Measurements from ENCODE around the gene DCDC2C. TPM values are rescaled to one million over a fixed set of nuclear protein-coding genes. Genes with fewer than 3 reads are reported as not detected.

DCDC2C gene
- total and polyA plus RNA-seq, 9 of the 15 experiments (the other 6 are each of a cell fraction or from before 2014, with no cell fraction given) = not detected

DNA sequence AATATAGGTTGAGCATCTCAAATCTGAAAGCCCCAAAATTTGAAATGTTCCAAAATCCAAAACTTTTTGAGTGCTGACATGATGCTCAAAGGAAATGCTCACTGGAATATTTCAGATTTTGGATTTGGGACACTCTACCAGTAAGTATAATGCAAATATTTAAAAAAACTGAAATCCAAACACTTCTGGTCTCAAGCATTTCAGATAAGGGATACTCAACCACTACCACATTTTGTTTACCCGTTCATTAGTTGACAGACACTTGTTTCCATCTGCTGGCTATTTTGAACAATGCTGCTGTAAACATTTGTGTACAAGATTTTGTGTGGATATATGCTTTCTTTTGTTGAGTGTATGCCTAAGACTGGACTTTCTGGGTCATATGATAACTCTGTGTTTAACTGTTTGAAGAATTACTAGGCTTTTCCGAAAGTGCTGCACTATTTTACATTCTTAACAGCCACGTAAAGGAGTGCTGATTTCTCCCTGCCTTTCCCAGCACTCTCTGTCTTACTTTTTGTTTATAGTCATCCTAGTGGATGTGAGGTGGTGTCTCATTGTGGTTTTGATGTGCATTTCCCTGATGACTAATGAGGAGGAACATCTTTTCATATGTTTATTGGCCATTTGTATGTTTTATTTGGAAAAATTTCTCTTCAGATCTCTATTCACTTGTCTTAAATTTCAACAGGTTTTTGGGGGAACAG lies 19.5 kb upstream of the DCDC2C start:
- Histone ChIP-seq H2AFZ (ENCODE audit: low read depth, low read length) (no peak overlapping the region), H3K27me3 (ENCODE audit: control insufficient read depth in 2 of 2, insufficient read depth in 2 of 2, low read length in 2 of 2) (peaks cover 6 to 22% of the 10 kb centered on the region in 2 experiments; a peak in 4 of 5 replicates), H3K27ac (ENCODE audit: extremely low read depth, low read depth, low read length) (no peak overlapping the region), H3K9me1 (ENCODE audit: control insufficient read depth, insufficient read depth, low read length) (no peaks in the 10 kb centered on the region), H3K36me3 (ENCODE audit: control insufficient read depth, insufficient read depth, low read length) (no peaks in the 10 kb centered on the region), H3K9ac (ENCODE audit: insufficient read depth in 1 of 2, low read depth in 2 of 2, low read length in 2 of 2) (no peak overlapping the region), H3K9me3 (replicated peaks; ENCODE audit: control insufficient read depth, insufficient read depth, low read depth, low read length) (no peaks in the 10 kb centered on the region), H3K79me2 (ENCODE audit: control insufficient read depth, insufficient read depth, low read length) (no peaks in the 10 kb centered on the region), H3K4me3 (no peak overlapping the region), H4K20me1 (replicated peaks; ENCODE audit: control insufficient read depth, insufficient read depth, low read length) (no peaks in the 10 kb centered on the region), H3K4me1 (replicated peaks in 1 of 2; ENCODE audit: control insufficient read depth in 2 of 2, insufficient read depth in 2 of 2, low read length in 2 of 2) (no peaks in the 10 kb centered on the region), H3K4me2 (ENCODE audit: insufficient read depth, low read length) (no peak overlapping the region)
- ChIA-PET CTCF (ENCODE audit: low intra/inter-chr PET ratio) (no interaction called here), POLR2A (no interaction called here)
- DNase-seq (ENCODE audit: extremely low read depth in 1 of 4, low spot score in 3 of 4) (no peak), ATAC-seq (no peak), FAIRE-seq (no peak)
- TF ChIP-seq ETV1 (tag; conservative IDR thresholded peaks at IDR 0.05; ENCODE audit: low read depth) (no peak), NRF1 (conservative IDR thresholded peaks at IDR 0.05 in 1 of 2, IDR thresholded peaks at IDR 0.05 in 1 of 2) (no peak), HNRNPL (IDR thresholded peaks at IDR 0.05; ENCODE audit: low read depth, low read length) (no peak), ZNF431 (CRISPR knock-in tag; IDR thresholded peaks at IDR 0.05) (no peak), DNMT1 (IDR thresholded peaks at IDR 0.05) (no peak), ZNF407 (IDR thresholded peaks at IDR 0.05; ENCODE audit: low read depth) (no peak)
- TF ChIP-seq, protein P1, sequence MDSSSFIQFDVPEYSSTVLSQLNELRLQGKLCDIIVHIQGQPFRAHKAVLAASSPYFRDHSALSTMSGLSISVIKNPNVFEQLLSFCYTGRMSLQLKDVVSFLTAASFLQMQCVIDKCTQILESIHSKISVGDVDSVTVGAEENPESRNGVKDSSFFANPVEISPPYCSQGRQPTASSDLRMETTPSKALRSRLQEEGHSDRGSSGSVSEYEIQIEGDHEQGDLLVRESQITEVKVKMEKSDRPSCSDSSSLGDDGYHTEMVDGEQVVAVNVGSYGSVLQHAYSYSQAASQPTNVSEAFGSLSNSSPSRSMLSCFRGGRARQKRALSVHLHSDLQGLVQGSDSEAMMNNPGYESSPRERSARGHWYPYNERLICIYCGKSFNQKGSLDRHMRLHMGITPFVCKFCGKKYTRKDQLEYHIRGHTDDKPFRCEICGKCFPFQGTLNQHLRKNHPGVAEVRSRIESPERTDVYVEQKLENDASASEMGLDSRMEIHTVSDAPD (CRISPR knock-in tag; IDR thresholded peaks at IDR 0.05) = no peak
- TF ChIP-seq, protein P2, sequence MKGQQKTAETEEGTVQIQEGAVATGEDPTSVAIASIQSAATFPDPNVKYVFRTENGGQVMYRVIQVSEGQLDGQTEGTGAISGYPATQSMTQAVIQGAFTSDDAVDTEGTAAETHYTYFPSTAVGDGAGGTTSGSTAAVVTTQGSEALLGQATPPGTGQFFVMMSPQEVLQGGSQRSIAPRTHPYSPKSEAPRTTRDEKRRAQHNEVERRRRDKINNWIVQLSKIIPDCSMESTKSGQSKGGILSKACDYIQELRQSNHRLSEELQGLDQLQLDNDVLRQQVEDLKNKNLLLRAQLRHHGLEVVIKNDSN (CRISPR knock-in tag; IDR thresholded peaks at IDR 0.05) = no peak
- TF ChIP-seq, protein P3, sequence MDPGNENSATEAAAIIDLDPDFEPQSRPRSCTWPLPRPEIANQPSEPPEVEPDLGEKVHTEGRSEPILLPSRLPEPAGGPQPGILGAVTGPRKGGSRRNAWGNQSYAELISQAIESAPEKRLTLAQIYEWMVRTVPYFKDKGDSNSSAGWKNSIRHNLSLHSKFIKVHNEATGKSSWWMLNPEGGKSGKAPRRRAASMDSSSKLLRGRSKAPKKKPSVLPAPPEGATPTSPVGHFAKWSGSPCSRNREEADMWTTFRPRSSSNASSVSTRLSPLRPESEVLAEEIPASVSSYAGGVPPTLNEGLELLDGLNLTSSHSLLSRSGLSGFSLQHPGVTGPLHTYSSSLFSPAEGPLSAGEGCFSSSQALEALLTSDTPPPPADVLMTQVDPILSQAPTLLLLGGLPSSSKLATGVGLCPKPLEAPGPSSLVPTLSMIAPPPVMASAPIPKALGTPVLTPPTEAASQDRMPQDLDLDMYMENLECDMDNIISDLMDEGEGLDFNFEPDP (CRISPR knock-in tag; IDR thresholded peaks at IDR 0.05) = no peak
- intact Hi-C loops (cut with micrococcal nuclease) (no loop called here), in situ Hi-C loops (cut with MboI) (no loop called here)
- no TSS peak for BruUV-seq (replicated peaks)
- WGBS (ENCODE audit: insufficient coverage, low coverage, missing lambda C conversion rate) = 1% methylated on average over 3 of the region's 3 CpGs
